ENCODE measurements around the gene RAD51B.

RAD51B gene

DNA sequence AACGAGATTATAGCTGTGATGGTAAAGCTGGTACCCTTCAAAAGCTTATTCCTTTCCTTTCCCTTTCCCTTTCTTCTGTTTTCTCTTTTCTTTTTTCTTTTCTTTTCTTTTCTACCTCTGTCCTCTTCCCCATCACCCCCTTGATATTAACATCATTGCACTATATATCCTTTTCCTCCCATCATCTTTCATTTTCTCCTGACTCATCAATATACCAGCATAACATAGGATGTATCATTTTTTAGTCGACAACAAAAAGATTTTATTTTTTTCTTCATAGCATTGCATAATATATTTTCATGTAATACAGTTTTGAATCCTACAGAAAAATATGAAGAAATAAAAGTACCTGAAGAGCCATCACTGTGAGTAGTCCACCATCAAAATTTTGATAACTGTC lies 230.6 kb downstream of the RAD51B start:
- Histone ChIP-seq H3K4me1 (ENCODE audit: insufficient read depth, low read length) (no peaks in the 10 kb centered on the region), H3K27me3 (ENCODE audit: insufficient read depth, low read length) (no peaks in the 10 kb centered on the region), H3K9me3 (ENCODE audit: insufficient read depth, low read depth, low read length) (no peaks in the 10 kb centered on the region), H3K9ac (ENCODE audit: low read depth, low read length) (no peak overlapping the region), H3K36me3 (ENCODE audit: insufficient read depth, low read length) (no peaks in the 10 kb centered on the region), H3K4me3 (ENCODE audit: low read length) (no peak overlapping the region), H3K27ac (ENCODE audit: low read depth, low read length) (no peak overlapping the region)
- WGBS: 97% methylated on average over 2 of the region's 2 CpGs

DNA sequence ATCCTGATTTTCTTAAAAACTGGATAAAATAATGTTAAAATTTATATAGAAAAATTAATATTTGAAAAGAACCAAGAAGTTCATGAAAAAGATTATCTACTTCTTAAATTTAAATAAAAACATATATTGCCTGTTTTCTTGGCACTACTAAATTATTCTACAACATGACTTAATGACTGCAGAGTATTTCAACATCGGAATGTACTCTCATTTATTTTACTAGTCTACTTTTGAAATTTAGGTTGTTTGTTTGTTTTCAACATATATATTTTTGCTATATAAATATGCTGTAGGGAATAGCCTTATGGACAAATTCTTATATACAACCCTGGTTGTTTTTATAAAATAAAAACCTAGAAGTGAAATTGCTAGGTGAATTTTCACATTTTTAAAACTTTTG lies 231.6 kb downstream of the RAD51B start:
- Histone ChIP-seq H3K9me3 (ENCODE audit: insufficient read depth, low read depth, low read length) (no peaks in the 10 kb centered on the region), H3K4me3 (ENCODE audit: low read length) (no peak overlapping the region), H3K36me3 (ENCODE audit: insufficient read depth, low read length) (no peaks in the 10 kb centered on the region), H3K27ac (ENCODE audit: low read depth, low read length) (no peak overlapping the region), H3K9ac (ENCODE audit: low read depth, low read length) (no peak overlapping the region), H3K4me1 (ENCODE audit: insufficient read depth, low read length) (no peaks in the 10 kb centered on the region), H3K27me3 (ENCODE audit: insufficient read depth, low read length) (no peaks in the 10 kb centered on the region)
- WGBS: no CpG with 5 or more reads among the region's 1 CpG

DNA sequence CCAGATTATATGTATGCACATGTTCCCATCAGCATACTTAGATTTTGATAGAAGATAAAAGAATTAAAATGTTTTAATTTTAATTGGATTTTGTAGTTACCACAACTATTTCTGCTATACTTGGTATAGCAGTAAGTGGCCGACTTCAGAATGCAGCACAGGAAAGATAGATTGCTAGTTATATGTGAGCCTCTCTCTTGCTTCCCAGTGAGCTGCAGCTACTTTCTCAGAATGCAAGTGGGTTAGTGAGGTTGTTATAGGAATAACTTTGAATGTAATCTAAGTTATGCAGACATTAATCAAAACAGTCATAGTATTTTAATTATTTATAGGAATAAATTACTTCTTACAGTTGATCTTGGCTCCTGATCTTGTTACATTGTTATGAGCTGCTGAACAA lies 240.6 kb downstream of the RAD51B start:
- Histone ChIP-seq H3K4me3 (ENCODE audit: low read length) (no peak overlapping the region), H3K36me3 (ENCODE audit: insufficient read depth, low read length) (no peaks in the 10 kb centered on the region), H3K27me3 (ENCODE audit: insufficient read depth, low read length) (no peaks in the 10 kb centered on the region), H3K9me3 (ENCODE audit: insufficient read depth, low read depth, low read length) (no peaks in the 10 kb centered on the region), H3K9ac (ENCODE audit: low read depth, low read length) (no peak overlapping the region), H3K4me1 (ENCODE audit: insufficient read depth, low read length) (no peaks in the 10 kb centered on the region), H3K27ac (ENCODE audit: low read depth, low read length) (no peak overlapping the region)
- 84% methylated on average over 1 of the region's 1 CpG for WGBS

GRCh38 chr14:68062651-68063050 lies 243.1 kb downstream of the RAD51B start:
- Histone ChIP-seq H3K27me3 (ENCODE audit: insufficient read depth, low read length) (no peaks in the 10 kb centered on the region), H3K4me1 (ENCODE audit: insufficient read depth, low read length) (no peaks in the 10 kb centered on the region), H3K9ac (ENCODE audit: low read depth, low read length) (no peak overlapping the region), H3K36me3 (ENCODE audit: insufficient read depth, low read length) (no peaks in the 10 kb centered on the region), H3K27ac (ENCODE audit: low read depth, low read length) (no peak overlapping the region), H3K9me3 (ENCODE audit: insufficient read depth, low read depth, low read length) (no peaks in the 10 kb centered on the region), H3K4me3 (ENCODE audit: low read length) (no peak overlapping the region)
- WGBS: 88% methylated on average over 2 of the region's 2 CpGs

GRCh38 chr14:68065322-68065721 lies 245.7 kb downstream of the RAD51B start:
- whole genome bisulfite sequencing: 91% methylated on average over 3 of the region's 3 CpGs
- no peaks in the 10 kb centered on the region for H3K27me3 ChIP-seq (ENCODE audit: insufficient read depth, low read length)
- H3K27ac ChIP-seq (ENCODE audit: low read depth, low read length): no peak overlapping the region
- H3K9me3 ChIP-seq (ENCODE audit: insufficient read depth, low read depth, low read length): peaks cover 2% of the 10 kb centered on the region; the same call in 1 of the 2 replicates
- no peak overlapping the region for H3K9ac ChIP-seq (ENCODE audit: low read depth, low read length)
- no peaks in the 10 kb centered on the region for H3K4me1 ChIP-seq (ENCODE audit: insufficient read depth, low read length)
- H3K4me3 ChIP-seq (ENCODE audit: low read length): no peak overlapping the region
- no peaks in the 10 kb centered on the region for H3K36me3 ChIP-seq (ENCODE audit: insufficient read depth, low read length)

- Histone ChIP-seq H3K9ac (ENCODE audit: low read depth, low read length) (0 out of 2 replicates have a peak overlapping the region, but pooled peaks have one; percentile 19), H3K36me3 (ENCODE audit: insufficient read depth, low read length) (no peaks in the 10 kb centered on the region), H3K4me1 (ENCODE audit: insufficient read depth, low read length) (peaks cover 13% of the 10 kb centered on the region), H3K27ac (ENCODE audit: low read depth, low read length) (no peak overlapping the region), H3K27me3 (ENCODE audit: insufficient read depth, low read length) (no peaks in the 10 kb centered on the region), H3K9me3 (ENCODE audit: insufficient read depth, low read depth, low read length) (peaks cover 7% of the 10 kb centered on the region; the same call in 1 of the 2 replicates), H3K4me3 (ENCODE audit: low read length) (no peak overlapping the region)
- WGBS: 80% methylated on average over 3 of the region's 3 CpGs
Observed at GRCh38 chr14:68074765-68075381, 255.3 kb downstream of the RAD51B start.

- peaks cover 19% of the 10 kb centered on the region for H3K4me1 ChIP-seq (ENCODE audit: insufficient read depth, low read length)
- no peaks in the 10 kb centered on the region for H3K36me3 ChIP-seq (ENCODE audit: insufficient read depth, low read length)
- peaks cover 4% of the 10 kb centered on the region; the same call in 1 of the 2 replicates for H3K9me3 ChIP-seq (ENCODE audit: insufficient read depth, low read depth, low read length)
- peak overlapping the region; percentile 19; the same call in 1 of the 2 replicates for H3K9ac ChIP-seq (ENCODE audit: low read depth, low read length)
- no peaks in the 10 kb centered on the region for H3K27me3 ChIP-seq (ENCODE audit: insufficient read depth, low read length)
- no peak overlapping the region for H3K4me3 ChIP-seq (ENCODE audit: low read length)
- 81% methylated on average over 5 of the region's 5 CpGs for WGBS
- 0 out of 2 replicates have a peak overlapping the region, but pooled peaks have one; percentile 19 for H3K27ac ChIP-seq (ENCODE audit: low read depth, low read length)
Observed at GRCh38 chr14:68075382-68076029, 255.9 kb downstream of the RAD51B start.

- no peak overlapping the region for H3K9ac ChIP-seq (ENCODE audit: low read depth, low read length)
- peaks cover 4% of the 10 kb centered on the region; the same call in 1 of the 2 replicates for H3K9me3 ChIP-seq (ENCODE audit: insufficient read depth, low read depth, low read length)
- H3K4me1 ChIP-seq (ENCODE audit: insufficient read depth, low read length): peaks cover 26% of the 10 kb centered on the region
- WGBS: no CpG with 5 or more reads among the region's 1 CpG
- no peaks in the 10 kb centered on the region for H3K27me3 ChIP-seq (ENCODE audit: insufficient read depth, low read length)
- no peak overlapping the region for H3K4me3 ChIP-seq (ENCODE audit: low read length)
- no peak overlapping the region for H3K27ac ChIP-seq (ENCODE audit: low read depth, low read length)
- H3K36me3 ChIP-seq (ENCODE audit: insufficient read depth, low read length): no peaks in the 10 kb centered on the region
Observed at GRCh38 chr14:68076451-68076850, 256.9 kb downstream of the RAD51B start.

DNA sequence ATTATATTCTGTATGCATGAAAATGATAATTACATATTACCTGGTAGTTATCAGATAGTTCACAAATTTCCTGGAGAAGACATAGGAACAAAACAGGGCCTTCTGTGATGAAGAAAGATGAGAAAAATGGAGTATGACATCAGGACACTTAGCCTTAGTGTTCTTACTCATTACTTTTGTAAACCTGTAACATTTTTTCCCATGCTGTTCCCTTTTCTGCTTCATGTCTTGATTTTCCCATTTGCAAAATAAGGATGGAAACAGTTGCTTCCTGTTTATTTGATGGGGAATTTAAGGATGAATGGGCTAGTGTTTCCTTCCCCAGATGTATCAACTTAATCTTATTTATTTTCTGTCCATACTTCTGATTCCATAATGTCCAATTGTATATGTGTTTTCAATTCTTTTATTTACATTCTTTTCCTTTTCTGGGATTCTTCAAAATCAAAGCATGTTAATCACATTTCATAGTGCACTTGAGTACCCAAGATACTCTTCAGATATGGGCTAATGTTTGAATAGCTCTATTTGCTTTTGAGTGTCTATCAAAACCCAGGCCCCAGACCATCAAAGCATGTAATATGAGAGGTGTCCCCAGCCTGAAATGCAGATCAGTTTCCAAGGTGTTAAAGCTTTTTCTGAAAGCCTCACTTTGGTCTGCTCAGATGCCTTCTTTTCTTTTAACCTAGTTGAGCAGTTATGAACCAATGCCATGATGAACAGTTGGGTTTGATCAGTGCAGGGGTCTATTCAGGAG lies 260.5 kb downstream of the RAD51B start:
- Histone ChIP-seq H3K27ac (ENCODE audit: low read depth, low read length) (no peak overlapping the region), H3K9ac (ENCODE audit: low read depth, low read length) (no peak overlapping the region), H3K36me3 (ENCODE audit: insufficient read depth, low read length) (no peaks in the 10 kb centered on the region), H3K4me3 (ENCODE audit: low read length) (no peak overlapping the region), H3K27me3 (ENCODE audit: insufficient read depth, low read length) (no peaks in the 10 kb centered on the region), H3K9me3 (ENCODE audit: insufficient read depth, low read depth, low read length) (no peaks in the 10 kb centered on the region), H3K4me1 (ENCODE audit: insufficient read depth, low read length) (peaks cover 21% of the 10 kb centered on the region)

DNA sequence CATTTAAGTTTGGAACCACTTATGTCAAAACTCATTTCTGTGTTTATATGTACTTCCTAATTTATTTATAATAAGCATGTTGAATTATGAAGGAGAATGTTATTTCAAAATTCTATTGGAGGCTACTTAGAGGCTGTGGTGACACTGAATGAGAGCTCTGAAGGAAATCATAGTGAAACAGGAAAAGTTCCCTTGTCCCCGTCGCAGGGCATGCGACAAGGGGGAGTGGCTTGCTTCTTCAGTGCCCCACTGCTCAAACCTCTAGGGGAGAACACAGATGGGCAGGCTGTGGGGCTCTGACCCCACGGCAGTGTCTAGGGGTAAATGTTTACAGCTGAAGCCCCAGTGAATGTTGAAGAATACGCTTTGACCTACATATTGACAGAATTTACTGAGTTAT lies 261.9 kb downstream of the RAD51B start:
- H3K27ac ChIP-seq (ENCODE audit: low read depth, low read length): no peak overlapping the region
- 78% methylated on average over 5 of the region's 5 CpGs for WGBS

DNA sequence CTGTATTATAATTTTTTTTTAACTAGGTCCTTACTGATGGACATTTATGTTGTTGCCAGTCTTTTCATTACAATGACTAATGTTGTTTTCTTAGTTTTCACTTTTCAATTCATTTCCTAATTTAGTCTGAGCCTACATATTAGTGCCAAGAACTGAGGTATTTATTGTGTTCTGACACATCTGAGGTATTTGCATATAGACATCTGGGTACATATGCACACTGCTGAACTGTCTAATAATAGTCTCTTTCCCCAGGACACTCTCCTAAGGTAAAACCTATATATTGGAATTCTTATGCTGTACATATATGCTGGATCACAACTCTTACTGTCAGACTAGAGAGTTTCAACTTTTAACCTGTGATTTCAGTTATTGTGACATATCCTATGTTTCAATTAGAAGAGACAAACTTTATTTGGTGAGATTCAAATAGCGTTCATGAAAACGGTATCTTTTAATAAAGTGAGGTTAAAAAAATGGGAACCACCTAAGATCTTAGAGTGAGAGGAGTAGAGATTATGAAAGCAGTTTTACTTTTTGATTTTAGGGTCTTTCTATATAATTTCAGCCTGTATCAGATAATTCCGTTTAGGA lies 263.2 kb downstream of the RAD51B start:
- H3K27ac ChIP-seq (ENCODE audit: low read depth, low read length): no peak overlapping the region
- H3K9ac ChIP-seq (ENCODE audit: low read depth, low read length): no peak overlapping the region
- H3K4me3 ChIP-seq (ENCODE audit: low read length): no peak overlapping the region
- 88% methylated on average over 3 of the region's 3 CpGs for WGBS
- H3K27me3 ChIP-seq (ENCODE audit: insufficient read depth, low read length): no peaks in the 10 kb centered on the region
- no peaks in the 10 kb centered on the region for H3K36me3 ChIP-seq (ENCODE audit: insufficient read depth, low read length)
- H3K9me3 ChIP-seq (ENCODE audit: insufficient read depth, low read depth, low read length): no peaks in the 10 kb centered on the region
- H3K4me1 ChIP-seq (ENCODE audit: insufficient read depth, low read length): peaks cover 25% of the 10 kb centered on the region

More for the DNA sequence above, 261.9 kb downstream of the RAD51B start:
- H3K9ac ChIP-seq (ENCODE audit: low read depth, low read length): no peak overlapping the region
- H3K4me3 ChIP-seq (ENCODE audit: low read length): no peak overlapping the region
- H3K9me3 ChIP-seq (ENCODE audit: insufficient read depth, low read depth, low read length): no peaks in the 10 kb centered on the region
- peaks cover 25% of the 10 kb centered on the region for H3K4me1 ChIP-seq (ENCODE audit: insufficient read depth, low read length)
- H3K36me3 ChIP-seq (ENCODE audit: insufficient read depth, low read length): no peaks in the 10 kb centered on the region
- H3K27me3 ChIP-seq (ENCODE audit: insufficient read depth, low read length): no peaks in the 10 kb centered on the region

Measured in HUES64 (cell line).